ENCODE measurements around the gene NOP56. TPM values are rescaled to one million over a fixed set of nuclear protein-coding genes. Genes with fewer than 3 reads are reported as not detected.

Gene NOP56
- total and polyA plus RNA-seq, 2 donors (not counting 1 experiment from before 2014, with no cell fraction given), result 212 to 247 TPM

- H2AFZ ChIP-seq (ENCODE audit: insufficient read depth, low read depth, low read length, poor library complexity, severe bottlenecking), result no peak overlapping the region
- H3K36me3 ChIP-seq (replicated peaks in 1 of 2; ENCODE audit: control extremely low read depth in 1 of 2, control insufficient read depth in 1 of 2, extremely low read depth in 1 of 2, insufficient read depth in 2 of 2, low read length in 1 of 2), result no peaks in the 10 kb centered on the region
- TF ChIP-seq CTCF (IDR thresholded peaks at IDR 0.05) (no peak), EZH2 (IDR thresholded peaks at IDR 0.05; ENCODE audit: borderline replicate concordance, insufficient read depth, low read depth, low read length, poor library complexity, severe bottlenecking) (no peak)
- peaks cover 0 to 1% (median 0%) of the 10 kb centered on the region in 4 experiments for H3K27me3 ChIP-seq (replicated peaks in 1 of 4; ENCODE audit: control extremely low read depth in 1 of 4, control insufficient read depth in 3 of 4, insufficient read depth in 4 of 4, low read length in 3 of 4)
- no CpG with 5 or more reads among the region's 1 CpG for WGBS (ENCODE audit: insufficient coverage)
- H3K4me1 ChIP-seq (ENCODE audit: control insufficient read depth in 2 of 2, insufficient read depth in 2 of 2, low read length in 2 of 2), result no peaks in the 10 kb centered on the region
- POLR2A ChIA-PET, result no interaction called here
- intact Hi-C loops (cut with micrococcal nuclease), result no loop called here
- H3K4me3 ChIP-seq (ENCODE audit: control extremely low read depth in 1 of 5, extremely low read depth in 1 of 5, insufficient read depth in 1 of 5, low read depth in 2 of 5, low read length in 4 of 5), result no peak overlapping the region
- no peaks in the 10 kb centered on the region for H3K9me3 Mint-ChIP-seq (ENCODE audit: insufficient read depth)
- no peak overlapping the region for H3K27ac ChIP-seq (ENCODE audit: low read length in 2 of 2)
- no peak for DNase-seq
- H3K79me2 ChIP-seq (ENCODE audit: control insufficient read depth, insufficient read depth, low read length), result no peaks in the 10 kb centered on the region
- no peaks in the 10 kb centered on the region for H3K4me1 Mint-ChIP-seq
- H3K9ac ChIP-seq (ENCODE audit: low read length), result no peak overlapping the region
- CTCF ChIA-PET, result interaction anchor here (1.5 kb wide), 1 partner anchor 432 kb away, joined by 4 read pairs; no protein-coding TSS in a partner anchor
- H3K9me3 ChIP-seq (ENCODE audit: control extremely low read depth in 1 of 3, control insufficient read depth in 2 of 3, insufficient read depth in 1 of 3, low read length in 2 of 3), result peaks cover 0 to 2% (median 0%) of the 10 kb centered on the region in 3 donors
- no peaks in the 10 kb centered on the region for H4K20me1 ChIP-seq (ENCODE audit: control insufficient read depth, insufficient read depth, low read length, poor library complexity, severe bottlenecking)
- no peaks in the 10 kb centered on the region for H3K27me3 Mint-ChIP-seq
- H3K4me3 Mint-ChIP-seq, result no peak overlapping the region
- no peak overlapping the region for H3K4me2 ChIP-seq (replicated peaks; ENCODE audit: low read depth, low read length, poor library complexity, severe bottlenecking)
- ATAC-seq (ENCODE audit: low read depth), result no peak
- no peak overlapping the region for H3K27ac Mint-ChIP-seq
These were observed 12.2 kb upstream of the NOP56 start for GRCh38 chr20:2640260-2640659.

DNA sequence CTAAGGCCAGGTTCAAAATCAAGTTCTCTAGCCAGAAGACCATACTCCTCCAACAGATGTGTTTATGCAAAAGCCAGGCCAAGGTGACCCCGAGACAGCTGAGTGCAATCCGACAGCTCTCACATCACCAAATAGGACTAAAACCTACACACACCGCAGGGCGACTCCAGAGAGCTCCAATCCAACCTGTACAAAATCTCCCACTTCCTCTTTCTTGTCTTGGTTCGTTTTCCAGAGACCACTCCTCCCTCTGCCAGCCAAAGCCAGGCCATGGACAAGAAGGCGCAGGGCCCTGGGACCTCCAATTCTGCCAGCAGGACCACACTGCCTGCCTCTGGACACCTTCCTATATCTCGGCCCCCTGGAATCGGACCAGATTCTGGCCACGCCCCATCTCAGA lies 11.5 kb upstream of the NOP56 start:
- DNase-seq, result no peak
- H3K9me3 Mint-ChIP-seq (ENCODE audit: insufficient read depth), result no peaks in the 10 kb centered on the region
- H3K27ac ChIP-seq (ENCODE audit: low read length in 2 of 2), result no peak overlapping the region
- 92% methylated on average over 9 of the region's 9 CpGs for WGBS (ENCODE audit: insufficient coverage)
- ChIA-PET CTCF (interaction anchor here (1.5 kb wide), 1 partner anchor 433 kb away, joined by 4 read pairs; no protein-coding TSS in a partner anchor), POLR2A (no interaction called here)
- no peak overlapping the region for H2AFZ ChIP-seq (ENCODE audit: insufficient read depth, low read depth, low read length, poor library complexity, severe bottlenecking)
- intact Hi-C loops (cut with micrococcal nuclease), result no loop called here
- H3K27ac Mint-ChIP-seq, result no peak overlapping the region
- no peak for ATAC-seq (ENCODE audit: low read depth)
- H3K4me2 ChIP-seq (replicated peaks; ENCODE audit: low read depth, low read length, poor library complexity, severe bottlenecking), result no peak overlapping the region
- TF ChIP-seq CTCF (IDR thresholded peaks at IDR 0.05) (no peak), EZH2 (IDR thresholded peaks at IDR 0.05; ENCODE audit: borderline replicate concordance, insufficient read depth, low read depth, low read length, poor library complexity, severe bottlenecking) (no peak)
- H3K4me3 Mint-ChIP-seq, result no peak overlapping the region
- no peak overlapping the region for H3K4me3 ChIP-seq (ENCODE audit: control extremely low read depth in 1 of 5, extremely low read depth in 1 of 5, insufficient read depth in 1 of 5, low read depth in 2 of 5, low read length in 4 of 5)
- H3K27me3 Mint-ChIP-seq, result no peaks in the 10 kb centered on the region
- H3K4me1 ChIP-seq (ENCODE audit: control insufficient read depth in 2 of 2, insufficient read depth in 2 of 2, low read length in 2 of 2), result no peaks in the 10 kb centered on the region
- no peaks in the 10 kb centered on the region for H3K36me3 ChIP-seq (replicated peaks in 1 of 2; ENCODE audit: control extremely low read depth in 1 of 2, control insufficient read depth in 1 of 2, extremely low read depth in 1 of 2, insufficient read depth in 2 of 2, low read length in 1 of 2)
- no peaks in the 10 kb centered on the region for H4K20me1 ChIP-seq (ENCODE audit: control insufficient read depth, insufficient read depth, low read length, poor library complexity, severe bottlenecking)
- peaks cover 0 to 2% (median 0%) of the 10 kb centered on the region in 3 donors for H3K9me3 ChIP-seq (ENCODE audit: control extremely low read depth in 1 of 3, control insufficient read depth in 2 of 3, insufficient read depth in 1 of 3, low read length in 2 of 3)
- no peaks in the 10 kb centered on the region for H3K27me3 ChIP-seq (replicated peaks in 1 of 4; ENCODE audit: control extremely low read depth in 1 of 4, control insufficient read depth in 3 of 4, insufficient read depth in 4 of 4, low read length in 3 of 4)
- no peaks in the 10 kb centered on the region for H3K79me2 ChIP-seq (ENCODE audit: control insufficient read depth, insufficient read depth, low read length)
- H3K4me1 Mint-ChIP-seq, result no peaks in the 10 kb centered on the region
- H3K9ac ChIP-seq (ENCODE audit: low read length), result no peak overlapping the region

Measured in B cell (primary cell).